HCT116 (cell line): ENCODE data around the gene SLC16A13.

ENCODE experiments used
- EGR1 ChIP-seq: IDR thresholded peaks from 2 replicates; pipeline ENCODE4 v1.6.1; 2012; ENCODE audit warnings: low read depth
- ELF1 ChIP-seq: IDR thresholded peaks from 2 replicates; pipeline ENCODE4 v1.6.1; 2012; ENCODE audit warnings: low read depth, borderline replicate concordance
- EZH2 ChIP-seq: fragments of 200-600 bp; sonication (generic); IDR thresholded peaks from 2 replicates; pipeline ENCODE4 v1.6.1; 2017; ENCODE audit warnings: antibody characterized with exemption, mixed run types
- POLR2AphosphoS5 ChIP-seq: IDR thresholded peaks from 2 replicates; pipeline ENCODE4 v1.6.1; 2011; ENCODE audit warnings: mild to moderate bottlenecking, low read depth, low read length, moderate library complexity
- YY1 ChIP-seq: IDR thresholded peaks from 2 replicates; pipeline ENCODE4 v1.6.1; 2011; ENCODE audit warnings: low read length, low read depth, moderate library complexity, mild to moderate bottlenecking; ENCODE audit not compliant: insufficient replicate concordance; ENCODE audit errors: extremely low read depth
- TF ChIP-seq, protein P1 (sequence below), 3 experiments: fragments of 200-600 bp in 1 of 3; sonication (generic) in 1 of 3; IDR thresholded peaks in 2 of 3; conservative IDR thresholded peaks in 1 of 3; 2 replicates each; pipeline ENCODE4 v1.5.1; 2012 to 2017; ENCODE audit warnings: low read depth in 2 of 3, low read length in 2 of 3, antibody characterized with exemption in 1 of 3, borderline replicate concordance in 1 of 3, control low read depth in 1 of 3, mild to moderate bottlenecking in 1 of 3, mixed read lengths in 1 of 3, mixed run types in 1 of 3, moderate library complexity in 1 of 3; ENCODE audit not compliant: insufficient read depth in 1 of 3

DNA sequence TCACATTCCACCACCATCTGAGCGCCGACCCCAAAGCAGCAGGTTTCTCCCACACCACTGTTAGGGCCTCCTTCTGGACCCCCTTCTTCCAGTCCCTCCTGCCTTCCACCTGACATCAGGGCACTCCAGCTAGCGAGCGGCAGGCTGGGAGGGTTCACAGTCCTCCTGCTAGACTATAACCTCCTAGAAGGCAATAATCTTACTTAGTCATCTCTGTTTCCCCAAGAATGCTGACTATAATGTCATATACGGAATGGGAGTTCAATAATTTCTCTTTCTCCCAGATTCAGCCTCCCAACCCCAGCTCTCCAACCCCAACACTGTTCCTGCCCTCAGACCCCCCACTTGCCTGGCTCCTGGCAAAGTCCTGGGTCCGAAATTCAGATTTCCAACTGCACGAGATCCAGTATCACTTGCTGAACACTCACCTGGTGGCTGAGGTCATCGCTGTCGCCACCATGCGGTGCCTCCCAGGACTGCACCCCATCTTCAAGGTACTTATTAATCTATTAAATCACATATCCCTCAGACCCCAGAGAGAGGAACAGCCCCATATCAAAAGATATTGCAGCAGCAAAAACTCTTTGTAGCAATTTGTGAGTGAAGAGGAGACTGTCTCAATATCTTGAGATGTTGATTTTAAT lies 34.4 kb upstream of the SLC16A13 start:
- TF ChIP-seq EZH2, result no peak
- TF ChIP-seq, protein P1, sequence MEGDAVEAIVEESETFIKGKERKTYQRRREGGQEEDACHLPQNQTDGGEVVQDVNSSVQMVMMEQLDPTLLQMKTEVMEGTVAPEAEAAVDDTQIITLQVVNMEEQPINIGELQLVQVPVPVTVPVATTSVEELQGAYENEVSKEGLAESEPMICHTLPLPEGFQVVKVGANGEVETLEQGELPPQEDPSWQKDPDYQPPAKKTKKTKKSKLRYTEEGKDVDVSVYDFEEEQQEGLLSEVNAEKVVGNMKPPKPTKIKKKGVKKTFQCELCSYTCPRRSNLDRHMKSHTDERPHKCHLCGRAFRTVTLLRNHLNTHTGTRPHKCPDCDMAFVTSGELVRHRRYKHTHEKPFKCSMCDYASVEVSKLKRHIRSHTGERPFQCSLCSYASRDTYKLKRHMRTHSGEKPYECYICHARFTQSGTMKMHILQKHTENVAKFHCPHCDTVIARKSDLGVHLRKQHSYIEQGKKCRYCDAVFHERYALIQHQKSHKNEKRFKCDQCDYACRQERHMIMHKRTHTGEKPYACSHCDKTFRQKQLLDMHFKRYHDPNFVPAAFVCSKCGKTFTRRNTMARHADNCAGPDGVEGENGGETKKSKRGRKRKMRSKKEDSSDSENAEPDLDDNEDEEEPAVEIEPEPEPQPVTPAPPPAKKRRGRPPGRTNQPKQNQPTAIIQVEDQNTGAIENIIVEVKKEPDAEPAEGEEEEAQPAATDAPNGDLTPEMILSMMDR (IDR thresholded peaks at IDR 0.05 in 2 of 3, conservative IDR thresholded peaks at IDR 0.05 in 1 of 3; ENCODE audit: borderline replicate concordance in 1 of 3, insufficient read depth in 1 of 3, low read depth in 2 of 3, low read length in 2 of 3), result peak; percentile 27 to 67 (median 60); a peak in 5 of 6 replicates
- TF ChIP-seq ELF1, result no peak
- TF ChIP-seq YY1, result no peak
- no peak for TF ChIP-seq POLR2AphosphoS5
- TF ChIP-seq EGR1, result no peak
